HCT116 (cell line): ENCODE results near the gene AMELX. TPM values are rescaled to one million over a fixed set of nuclear protein-coding genes. Genes with fewer than 3 reads are reported as not detected.

Experiments used
- ATAC-seq: fragments of 200-7000 bp; cut with Tn5 transposase; 2 replicates; pipeline ENCODE4 v1.9.1; 2020; ENCODE audit warnings: mild to moderate bottlenecking, moderate library complexity
- BruUV-seq: library from RNA; stranded (reverse); fragments of 400-500 nt; replicated peaks from 2 replicates; lab custom pipeline; 2021; lab: Mats Ljungman, UMichigan
- CTCF ChIA-PET: fragments of 300-600 bp; sonication (Branson Sonifier 250); formaldehyde crosslinking; loops from one replicate; lab custom pipeline; 2021; ENCODE audit warnings: antibody characterized with exemption; lab: Charles Lee
- POLR2A ChIA-PET: fragments of 300-600, 350-600 bp; sonication (Branson Sonifier 250); formaldehyde crosslinking; loops from one replicate; lab custom pipeline; 2021; ENCODE audit warnings: antibody characterized with exemption; lab: Charles Lee
- RAD21 ChIA-PET, 2 experiments: fragments of 300-600 bp; sonication (Branson Sonifier 250); formaldehyde crosslinking; loops; one replicate each; lab custom pipeline; 2023; ENCODE audit warnings: low total read pairs in 2 of 2; ENCODE audit not compliant: uncharacterized antibody in 2 of 2, unreplicated experiment in 2 of 2, low non-redundant PET in 1 of 2; lab: Charles Lee
- DNase-seq: peaks from one replicate; pipeline ENCODE4 v3.0.0-alpha.2; 2010; ENCODE audit warnings: low read depth, low spot score
- H2AFZ ChIP-seq: fragments of 200-600 bp; shearing (Covaris generic), sonication (generic); 2 replicates; pipeline ENCODE4 v1.6.1; 2017; ENCODE audit warnings: low read depth, mixed run types, mixed read lengths, antibody characterized with exemption, low read length; ENCODE audit not compliant: poor library complexity, severe bottlenecking
- H3K27ac ChIP-seq: 2 replicates; pipeline ENCODE4 v1.5.1; 2012; ENCODE audit warnings: low read depth, low read length
- H3K27me3 ChIP-seq: fragments of 200-600 bp; sonication (generic); 2 replicates; pipeline ENCODE4 v1.6.1; 2016; ENCODE audit warnings: mixed run types, low read length, mixed read lengths; ENCODE audit not compliant: insufficient read depth
- H3K36me3 ChIP-seq, 2 experiments: fragments of 200-500 bp in 1 of 2; fragments of 200-600 bp in 1 of 2; sonication (Bioruptor generic) in 1 of 2; sonication (generic) in 1 of 2; 2 replicates each; pipeline versions ENCODE4 v1.5.1 to v1.6.1; 2014 to 2016; ENCODE audit warnings: low read length in 2 of 2, inconsistent platforms in 1 of 2, mixed read lengths in 1 of 2, mixed run types in 1 of 2; ENCODE audit not compliant: insufficient read depth in 2 of 2, control insufficient read depth in 1 of 2
- H3K4me1 ChIP-seq, 2 experiments: fragments of 200-600 bp in 1 of 2; sonication (generic) in 1 of 2; 2 replicates each; pipeline versions ENCODE4 v1.5.1 to v1.6.1; 2012 to 2017; ENCODE audit warnings: low read length in 2 of 2, inconsistent platforms in 1 of 2, mild to moderate bottlenecking in 1 of 2, mixed read lengths in 1 of 2, mixed run types in 1 of 2, moderate library complexity in 1 of 2; ENCODE audit not compliant: insufficient read depth in 2 of 2, control insufficient read depth in 1 of 2
- H3K4me2 ChIP-seq: fragments of 200-600 bp; sonication (generic); 2 replicates; pipeline ENCODE4 v1.6.1; 2017; ENCODE audit warnings: mixed run types, low read length, mixed read lengths
- H3K4me3 ChIP-seq, 2 experiments: fragments of 200-600 bp in 1 of 2; sonication (generic) in 1 of 2; replicated peaks in 1 of 2; 2 replicates each; pipeline ENCODE4 v1.5.1; 2011 to 2016; ENCODE audit warnings: low read length in 2 of 2, control low read depth in 1 of 2, low read depth in 1 of 2, mild to moderate bottlenecking in 1 of 2, mixed read lengths in 1 of 2, mixed run types in 1 of 2
- H3K79me2 ChIP-seq: fragments of 200-600 bp; sonication (generic); 2 replicates; pipeline ENCODE4 v1.6.1; 2017; ENCODE audit warnings: mild to moderate bottlenecking, mixed run types, low read length, moderate library complexity, mixed read lengths; ENCODE audit not compliant: insufficient read depth
- H3K9ac ChIP-seq: fragments of 200-600 bp; sonication (generic); 2 replicates; pipeline ENCODE4 v1.6.1; 2016; ENCODE audit warnings: low read length, mixed read lengths
- H3K9me2 ChIP-seq: fragments of 200-600 bp; sonication (generic), shearing (Covaris generic); 2 replicates; pipeline ENCODE4 v1.6.1; 2017; ENCODE audit warnings: mixed run types, mild to moderate bottlenecking, moderate library complexity; ENCODE audit not compliant: insufficient read depth
- H3K9me3 ChIP-seq, 2 experiments: fragments of 200-500 bp in 1 of 2; fragments of 200-600 bp in 1 of 2; sonication (Bioruptor generic) in 1 of 2; sonication (generic) in 1 of 2; 2 replicates each; pipeline ENCODE4 v1.6.1; 2014 to 2017; ENCODE audit warnings: low read length in 2 of 2, mixed read lengths in 2 of 2, inconsistent platforms in 1 of 2, low read depth in 1 of 2, mild to moderate bottlenecking in 1 of 2, mixed run types in 1 of 2, moderate library complexity in 1 of 2; ENCODE audit not compliant: control insufficient read depth in 1 of 2, insufficient read depth in 1 of 2
- H4K20me1 ChIP-seq: fragments of 200-600 bp; sonication (generic), shearing (Covaris generic); 2 replicates; pipeline ENCODE4 v1.6.1; 2017; ENCODE audit warnings: mixed run types, mild to moderate bottlenecking, moderate library complexity; ENCODE audit not compliant: insufficient read depth
- ATF3 ChIP-seq: IDR thresholded peaks from 2 replicates; pipeline ENCODE4 v1.6.1; 2012
- EGR1 ChIP-seq: IDR thresholded peaks from 2 replicates; pipeline ENCODE4 v1.6.1; 2012; ENCODE audit warnings: low read depth
- ELF1 ChIP-seq: IDR thresholded peaks from 2 replicates; pipeline ENCODE4 v1.6.1; 2012; ENCODE audit warnings: low read depth, borderline replicate concordance
- EZH2 ChIP-seq: fragments of 200-600 bp; sonication (generic); IDR thresholded peaks from 2 replicates; pipeline ENCODE4 v1.6.1; 2017; ENCODE audit warnings: antibody characterized with exemption, mixed run types
- MAX ChIP-seq: IDR thresholded peaks from 2 replicates; pipeline ENCODE4 v1.6.1; 2012
- POLR2A ChIP-seq: IDR thresholded peaks from 2 replicates; pipeline ENCODE4 v1.7.0; 2011; ENCODE audit warnings: borderline replicate concordance; ENCODE audit not compliant: insufficient read depth, insufficient read length; ENCODE audit errors: extremely low read depth
- RAD21 ChIP-seq: IDR thresholded peaks from 2 replicates; pipeline ENCODE4 v1.6.1; 2012; ENCODE audit warnings: low read depth, mild to moderate bottlenecking
- SP1 ChIP-seq: IDR thresholded peaks from 2 replicates; pipeline ENCODE4 v1.6.1; 2012; ENCODE audit warnings: low read depth
- SRF ChIP-seq: IDR thresholded peaks from 2 replicates; pipeline ENCODE4 v1.6.1; 2012; ENCODE audit warnings: low read depth
- TCF7L2 ChIP-seq: IDR thresholded peaks from 2 replicates; pipeline ENCODE4 v1.7.0; 2011; ENCODE audit warnings: borderline replicate concordance, inconsistent platforms; ENCODE audit not compliant: insufficient read depth, insufficient read length; ENCODE audit errors: extremely low read depth
- YY1 ChIP-seq: IDR thresholded peaks from 2 replicates; pipeline ENCODE4 v1.6.1; 2011; ENCODE audit warnings: low read length, low read depth, moderate library complexity, mild to moderate bottlenecking; ENCODE audit not compliant: insufficient replicate concordance; ENCODE audit errors: extremely low read depth
- ZFX ChIP-seq: fragments of 450-650 bp; IDR thresholded peaks from 2 replicates; pipeline ENCODE4 v1.6.1; 2017
- ZNF274 ChIP-seq: fragments of 200-500 bp; sonication (Bioruptor generic); IDR thresholded peaks from 2 replicates; pipeline ENCODE4 v1.6.1; 2014; ENCODE audit warnings: mild to moderate bottlenecking, low read depth, low read length, inconsistent platforms
- intact Hi-C: fragments of 100-400 bp; cut with micrococcal nuclease; formaldehyde crosslinking; loops from 2 replicates; pipeline ENCODE4 v1.10.0; 2022
- total RNA-seq: library from RNA; stranded (reverse); gene quantifications from one replicate; pipeline ENCODE4 v1.2.1, GENCODE V29; 2021; ENCODE audit not compliant: unreplicated experiment
- TF ChIP-seq, protein P1 (sequence below): IDR thresholded peaks from 2 replicates; pipeline ENCODE4 v1.6.1; 2012; ENCODE audit warnings: low read depth

The AMELX gene
- total RNA-seq, 1 experiment from 2014 or later: not detected

DNA sequence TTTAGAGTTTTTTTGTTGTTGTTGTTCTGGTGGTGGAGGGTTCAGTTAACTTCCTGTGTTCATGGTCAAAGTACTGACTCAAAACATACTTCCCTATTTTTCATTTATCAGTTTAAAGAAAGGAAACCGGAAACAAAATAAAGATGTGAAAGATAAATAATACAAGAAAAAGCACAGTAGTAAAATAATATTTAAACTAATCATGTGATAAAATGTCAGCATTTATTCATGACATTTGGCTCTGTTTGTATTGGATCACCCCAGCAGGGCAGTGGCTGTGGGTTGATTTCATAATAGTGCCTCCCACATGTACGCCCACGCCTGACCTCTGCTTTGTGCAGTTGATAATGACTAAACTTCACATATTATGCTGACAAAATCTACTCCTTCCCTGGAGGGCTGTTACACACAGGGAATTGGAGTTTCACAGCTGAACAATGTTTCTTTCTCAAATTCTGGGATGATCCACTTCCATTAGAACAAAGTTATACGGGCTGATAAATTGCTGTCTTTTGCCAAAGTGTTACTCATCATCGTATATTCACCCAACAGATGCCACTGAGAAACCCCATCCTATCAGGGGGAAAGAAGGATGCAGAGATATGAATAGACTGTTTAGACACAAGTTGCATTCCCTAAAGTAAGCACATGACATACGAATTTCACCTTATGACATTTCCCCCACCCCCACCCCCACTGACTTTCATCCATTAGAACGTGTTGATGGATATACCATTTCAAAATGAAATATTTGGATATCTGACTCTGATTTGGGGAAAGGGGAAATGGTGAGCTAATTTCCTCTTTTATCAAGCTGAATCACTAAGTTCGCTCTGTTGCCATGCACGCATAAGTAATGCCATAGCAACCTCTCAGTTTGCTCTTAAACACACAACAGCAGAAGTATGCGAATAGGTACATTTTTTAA, 48.3 kb downstream of the AMELX start:
- H3K9me3 ChIP-seq: no peaks in the 10 kb centered on the region
- ATAC-seq: no peak
- H3K27ac ChIP-seq: no peak overlapping the region
- CTCF ChIA-PET: no interaction called here
- H3K9me2 ChIP-seq: no peaks in the 10 kb centered on the region
- intact Hi-C loops: no loop called here
- H2AFZ ChIP-seq: no peak overlapping the region
- no peak overlapping the region for H3K9ac ChIP-seq
- no peaks in the 10 kb centered on the region for H4K20me1 ChIP-seq
- DNase-seq: no peak
- no peaks in the 10 kb centered on the region for H3K36me3 ChIP-seq
- H3K4me3 ChIP-seq: no peak overlapping the region
- H3K4me2 ChIP-seq: no peak overlapping the region
- POLR2A ChIA-PET: no interaction called here
- no peaks in the 10 kb centered on the region for H3K79me2 ChIP-seq
- H3K27me3 ChIP-seq: no peaks in the 10 kb centered on the region
- BruUV-seq: no TSS peak
- RAD21 ChIA-PET: no interaction called here
- TF ChIP-seq POLR2A (no peak), TCF7L2 (no peak), MAX (no peak), SP1 (no peak), SRF (no peak), ATF3 (no peak), YY1 (no peak), EZH2 (no peak), RAD21 (no peak), EGR1 (no peak), ZFX (no peak), ZNF274 (no peak), ELF1 (no peak)
- TF ChIP-seq, protein P1, sequence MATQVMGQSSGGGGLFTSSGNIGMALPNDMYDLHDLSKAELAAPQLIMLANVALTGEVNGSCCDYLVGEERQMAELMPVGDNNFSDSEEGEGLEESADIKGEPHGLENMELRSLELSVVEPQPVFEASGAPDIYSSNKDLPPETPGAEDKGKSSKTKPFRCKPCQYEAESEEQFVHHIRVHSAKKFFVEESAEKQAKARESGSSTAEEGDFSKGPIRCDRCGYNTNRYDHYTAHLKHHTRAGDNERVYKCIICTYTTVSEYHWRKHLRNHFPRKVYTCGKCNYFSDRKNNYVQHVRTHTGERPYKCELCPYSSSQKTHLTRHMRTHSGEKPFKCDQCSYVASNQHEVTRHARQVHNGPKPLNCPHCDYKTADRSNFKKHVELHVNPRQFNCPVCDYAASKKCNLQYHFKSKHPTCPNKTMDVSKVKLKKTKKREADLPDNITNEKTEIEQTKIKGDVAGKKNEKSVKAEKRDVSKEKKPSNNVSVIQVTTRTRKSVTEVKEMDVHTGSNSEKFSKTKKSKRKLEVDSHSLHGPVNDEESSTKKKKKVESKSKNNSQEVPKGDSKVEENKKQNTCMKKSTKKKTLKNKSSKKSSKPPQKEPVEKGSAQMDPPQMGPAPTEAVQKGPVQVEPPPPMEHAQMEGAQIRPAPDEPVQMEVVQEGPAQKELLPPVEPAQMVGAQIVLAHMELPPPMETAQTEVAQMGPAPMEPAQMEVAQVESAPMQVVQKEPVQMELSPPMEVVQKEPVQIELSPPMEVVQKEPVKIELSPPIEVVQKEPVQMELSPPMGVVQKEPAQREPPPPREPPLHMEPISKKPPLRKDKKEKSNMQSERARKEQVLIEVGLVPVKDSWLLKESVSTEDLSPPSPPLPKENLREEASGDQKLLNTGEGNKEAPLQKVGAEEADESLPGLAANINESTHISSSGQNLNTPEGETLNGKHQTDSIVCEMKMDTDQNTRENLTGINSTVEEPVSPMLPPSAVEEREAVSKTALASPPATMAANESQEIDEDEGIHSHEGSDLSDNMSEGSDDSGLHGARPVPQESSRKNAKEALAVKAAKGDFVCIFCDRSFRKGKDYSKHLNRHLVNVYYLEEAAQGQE: no peak
- TF ChIP-seq, all 23 proteins: peak for 0
- no peaks in the 10 kb centered on the region for H3K4me1 ChIP-seq
